Uterus (tissue), 2 donors: ENCODE results near the gene PCDH9.

ENCODE experiments used
- POLR2A ChIP-seq, 2 donors: fragments of 450-650 bp; IDR thresholded peaks; one replicate each; pipeline ENCODE4 v1.6.1; 2016; ENCODE audit warnings: antibody characterized with exemption in 2 of 2, mild to moderate bottlenecking in 1 of 2, moderate library complexity in 1 of 2
- TF ChIP-seq, protein P1 (sequence below), 4 experiments: fragments of 200-600 bp in 2 of 4; fragments of 450-650 bp in 2 of 4; sonication (generic) in 2 of 4; IDR thresholded peaks; one replicate each; pipeline ENCODE4 v1.5.1; 2016 to 2019; ENCODE audit warnings: antibody characterized with exemption in 4 of 4, mild to moderate bottlenecking in 2 of 4, moderate library complexity in 1 of 4

DNA sequence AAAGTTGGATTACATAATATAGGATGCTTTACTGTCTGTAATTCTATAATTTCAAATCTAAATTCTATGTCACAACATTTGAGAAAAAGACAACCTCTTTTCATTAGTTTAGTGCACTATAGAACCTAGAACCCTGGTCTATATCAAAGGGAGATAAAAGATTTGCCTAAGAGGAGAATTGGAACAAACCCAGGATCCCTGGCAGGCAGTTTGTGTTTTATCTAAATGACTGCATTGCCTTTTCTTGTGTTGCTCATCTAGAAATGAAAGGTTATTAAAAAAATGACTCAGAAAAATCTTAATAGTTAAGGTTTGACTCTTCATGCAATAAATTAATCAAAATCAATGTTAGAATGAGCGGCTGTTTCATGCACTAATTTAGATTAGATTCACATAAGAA, 96.7 kb downstream of the PCDH9 start:
- no peak for TF ChIP-seq POLR2A (IDR thresholded peaks at IDR 0.05)
- TF ChIP-seq, protein P1, sequence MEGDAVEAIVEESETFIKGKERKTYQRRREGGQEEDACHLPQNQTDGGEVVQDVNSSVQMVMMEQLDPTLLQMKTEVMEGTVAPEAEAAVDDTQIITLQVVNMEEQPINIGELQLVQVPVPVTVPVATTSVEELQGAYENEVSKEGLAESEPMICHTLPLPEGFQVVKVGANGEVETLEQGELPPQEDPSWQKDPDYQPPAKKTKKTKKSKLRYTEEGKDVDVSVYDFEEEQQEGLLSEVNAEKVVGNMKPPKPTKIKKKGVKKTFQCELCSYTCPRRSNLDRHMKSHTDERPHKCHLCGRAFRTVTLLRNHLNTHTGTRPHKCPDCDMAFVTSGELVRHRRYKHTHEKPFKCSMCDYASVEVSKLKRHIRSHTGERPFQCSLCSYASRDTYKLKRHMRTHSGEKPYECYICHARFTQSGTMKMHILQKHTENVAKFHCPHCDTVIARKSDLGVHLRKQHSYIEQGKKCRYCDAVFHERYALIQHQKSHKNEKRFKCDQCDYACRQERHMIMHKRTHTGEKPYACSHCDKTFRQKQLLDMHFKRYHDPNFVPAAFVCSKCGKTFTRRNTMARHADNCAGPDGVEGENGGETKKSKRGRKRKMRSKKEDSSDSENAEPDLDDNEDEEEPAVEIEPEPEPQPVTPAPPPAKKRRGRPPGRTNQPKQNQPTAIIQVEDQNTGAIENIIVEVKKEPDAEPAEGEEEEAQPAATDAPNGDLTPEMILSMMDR (IDR thresholded peaks at IDR 0.05), result no peak
